HG02970 (cell line): ENCODE measurements around the gene SIRPB2.

Experiments used
- ATAC-seq: cut with Tn5 transposase; IDR thresholded peaks from one replicate; pipeline ENCODE4 v1.9.1; 2021; ENCODE audit warnings: mild to moderate bottlenecking, moderate library complexity, moderate number of reproducible peaks; ENCODE audit not compliant: unreplicated experiment, low FRiP score

The SIRPB2 gene

DNA sequence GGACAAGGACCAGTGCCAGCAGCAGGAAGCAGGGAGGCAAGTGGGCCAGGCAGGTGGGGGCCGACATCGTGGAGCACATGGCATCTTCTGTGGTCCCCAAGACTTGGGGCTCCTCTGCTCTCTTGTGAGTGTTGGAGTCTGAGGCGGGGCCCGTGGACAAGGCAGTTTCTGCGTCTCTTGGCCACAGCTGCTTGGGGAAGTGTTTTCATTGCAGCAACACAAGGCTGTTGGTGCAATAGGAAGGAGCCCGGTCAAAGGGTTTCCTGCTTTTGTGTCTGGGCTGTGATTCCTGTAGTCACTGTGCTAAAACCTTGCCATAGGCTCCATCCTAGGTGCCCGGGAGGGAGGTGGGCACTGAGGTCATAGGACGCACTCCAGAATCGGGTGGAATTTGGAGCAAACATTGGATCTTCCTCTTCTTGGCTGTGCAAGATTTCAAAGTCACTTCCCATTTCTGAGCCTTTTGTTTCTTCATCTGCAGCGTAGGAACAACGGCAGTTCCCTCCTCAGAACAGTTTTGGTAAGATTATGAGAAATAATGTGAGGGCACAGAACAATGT lies at the start of gene SIRPB2:
Gene SIRPB2, minus strand, starts transcription at position 140 of the 560 bp plus-strand sequence. Its CDS starts 61 bp downstream, at position 79.
- ATAC-seq = no peak

DNA sequence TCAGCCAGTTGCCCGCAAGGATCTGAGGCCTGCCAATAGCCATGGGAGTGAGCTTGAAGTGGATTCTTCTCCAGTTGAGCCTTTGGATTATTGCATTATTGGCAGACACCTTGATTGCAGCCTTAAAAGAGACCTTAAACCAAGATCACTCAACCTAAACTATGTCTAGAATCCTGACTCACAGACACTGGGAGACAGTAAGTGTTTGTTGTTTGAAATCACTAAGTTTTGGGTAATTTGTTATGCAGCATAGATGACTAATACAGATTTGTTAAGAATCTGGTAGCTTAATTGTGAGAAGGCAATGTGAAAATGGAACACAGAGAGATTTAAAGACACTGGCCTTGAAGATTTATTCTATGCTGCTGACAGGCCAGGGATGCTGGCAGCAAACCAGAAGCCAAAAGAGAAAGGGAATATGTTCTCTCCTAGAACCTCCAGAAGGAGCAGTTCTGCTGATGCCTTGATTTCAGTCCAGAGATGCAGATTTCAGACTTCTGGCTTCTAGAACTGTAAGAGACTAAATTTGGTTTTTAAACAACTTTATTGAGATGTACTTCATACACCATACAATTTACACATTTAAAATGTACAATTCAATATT lies 48.7 kb upstream of the SIRPB2 start:
- ATAC-seq = no peak

DNA sequence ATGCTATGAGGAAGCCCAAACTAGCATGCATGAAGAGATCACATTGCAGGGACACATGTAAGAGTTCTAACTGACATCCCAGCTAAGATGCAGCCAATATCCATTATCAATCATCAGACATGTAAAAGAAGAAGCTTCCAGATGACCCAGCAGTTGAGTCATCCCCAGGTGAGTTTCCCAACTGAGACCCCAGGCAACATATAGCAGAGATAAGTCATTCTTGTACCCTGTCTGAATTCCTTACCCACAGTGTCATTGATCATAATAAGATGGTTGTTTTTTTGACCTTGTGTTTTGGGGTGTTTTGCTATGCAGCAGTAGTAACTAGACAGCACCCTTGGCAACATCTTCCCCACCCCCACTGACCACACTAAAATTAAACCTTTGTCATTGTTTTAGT lies 47.4 kb upstream of the SIRPB2 start:
- ATAC-seq = no peak

DNA sequence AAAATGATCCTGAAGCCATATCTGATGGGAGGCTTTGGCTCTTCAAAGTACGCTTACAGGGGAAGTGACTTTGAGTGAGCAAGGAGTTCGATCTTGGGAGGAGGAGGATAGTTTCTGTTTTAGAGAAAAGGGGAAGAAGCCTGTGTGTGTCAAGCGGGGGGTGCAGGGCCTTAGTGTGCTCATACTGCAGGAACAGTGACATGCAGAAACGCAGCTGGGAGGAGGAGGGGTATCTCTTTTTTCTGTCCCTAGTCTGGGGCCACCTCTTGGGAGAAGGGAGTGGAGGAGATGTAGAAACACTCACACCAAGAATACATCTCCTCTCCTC lies 46.5 kb upstream of the SIRPB2 start:
- ATAC-seq = no peak

DNA sequence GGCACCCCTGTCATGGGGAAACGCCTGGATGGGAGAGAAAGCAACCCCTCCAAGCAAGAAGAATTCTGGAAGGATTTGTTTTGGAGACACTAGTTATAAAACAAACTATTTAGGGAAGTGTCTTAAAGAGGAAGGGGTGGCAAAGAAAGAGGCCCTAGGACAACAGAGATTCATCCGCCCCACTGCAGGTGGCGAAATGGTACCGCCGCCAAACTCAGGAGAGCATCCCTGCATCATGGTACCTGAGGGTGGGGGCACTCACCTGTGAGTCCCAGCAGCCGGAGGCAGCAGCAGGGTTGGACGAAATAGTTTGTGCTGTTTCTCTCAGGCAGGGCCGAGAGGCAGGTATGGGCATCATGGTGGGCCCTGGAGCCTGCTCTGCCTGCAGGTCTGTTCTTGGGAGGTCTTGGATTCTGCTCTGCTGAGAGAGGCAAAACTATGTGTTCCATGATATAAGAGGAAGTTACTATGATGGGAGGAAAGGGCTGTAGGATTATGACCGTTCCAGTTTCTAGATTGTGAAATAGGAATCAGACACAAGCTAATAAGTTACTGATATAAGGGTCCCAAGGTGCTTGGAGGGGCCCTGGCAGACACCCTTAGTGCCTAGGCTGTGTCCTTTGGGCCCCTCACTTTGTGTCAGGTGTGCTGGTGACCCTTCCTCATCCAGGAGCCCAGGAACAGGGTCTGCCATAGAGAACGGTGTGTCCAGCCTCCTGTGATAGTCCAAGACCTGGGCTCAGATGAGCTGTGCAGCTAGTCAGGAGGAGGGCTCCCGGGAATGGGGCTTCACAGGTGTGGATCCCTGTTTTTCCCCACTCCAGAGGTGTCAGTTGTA lies 45.9 kb upstream of the SIRPB2 start:
- ATAC-seq = no peak

DNA sequence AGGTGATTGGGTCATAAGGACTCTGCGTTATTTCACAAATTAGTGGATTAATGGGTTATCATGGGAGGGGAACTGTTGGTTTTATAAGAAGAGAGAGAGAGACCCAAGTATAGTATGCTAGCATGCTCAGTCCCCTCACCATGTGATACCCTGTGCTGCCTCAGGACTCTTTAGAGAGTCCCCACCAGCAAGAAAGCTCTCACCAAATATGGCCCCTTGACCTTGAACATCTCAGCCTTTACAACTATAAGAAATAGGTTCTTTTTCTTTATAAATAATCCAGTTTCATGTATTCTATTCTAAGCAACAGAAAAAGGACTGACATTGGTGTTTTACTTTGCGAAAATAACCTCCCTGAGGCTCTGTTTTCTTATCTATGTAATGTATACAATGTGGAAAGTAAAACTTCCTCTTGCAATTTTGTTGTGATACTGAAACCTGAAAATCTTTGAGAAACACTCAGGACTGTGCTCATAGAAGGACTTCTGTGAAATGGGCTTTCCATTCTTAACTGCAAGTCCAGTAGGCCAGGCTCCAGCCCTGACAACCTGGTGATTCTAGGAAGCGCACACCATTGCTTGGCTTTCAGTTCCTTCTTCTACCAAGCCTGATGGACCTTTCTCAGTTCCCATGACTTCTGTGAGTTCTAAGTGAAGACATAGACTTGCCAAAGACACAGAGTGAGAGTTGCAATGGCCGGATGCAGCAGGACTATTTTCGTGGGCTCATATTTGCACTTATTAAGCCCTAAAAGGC lies 44.4 kb upstream of the SIRPB2 start:
- ATAC-seq = peak; percentile 88

DNA sequence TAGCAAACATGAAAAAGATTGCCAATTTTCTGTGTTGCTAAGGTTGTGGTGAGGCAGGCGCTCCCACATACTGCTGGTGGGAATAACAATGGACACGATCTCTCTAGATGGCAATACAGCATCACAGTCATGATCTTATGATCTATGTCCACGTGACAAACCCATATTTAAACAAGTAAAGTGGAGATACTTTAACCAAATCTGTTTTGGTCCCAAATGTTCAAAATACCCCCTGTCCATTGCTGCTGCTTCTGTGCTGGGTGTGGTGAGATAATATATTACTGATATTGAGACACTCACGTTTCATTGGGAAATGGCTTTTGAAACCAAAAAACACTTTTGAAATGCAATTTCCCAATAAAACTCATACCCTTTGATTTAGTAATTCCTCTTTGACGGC lies 43.3 kb upstream of the SIRPB2 start:
- ATAC-seq = no peak

DNA sequence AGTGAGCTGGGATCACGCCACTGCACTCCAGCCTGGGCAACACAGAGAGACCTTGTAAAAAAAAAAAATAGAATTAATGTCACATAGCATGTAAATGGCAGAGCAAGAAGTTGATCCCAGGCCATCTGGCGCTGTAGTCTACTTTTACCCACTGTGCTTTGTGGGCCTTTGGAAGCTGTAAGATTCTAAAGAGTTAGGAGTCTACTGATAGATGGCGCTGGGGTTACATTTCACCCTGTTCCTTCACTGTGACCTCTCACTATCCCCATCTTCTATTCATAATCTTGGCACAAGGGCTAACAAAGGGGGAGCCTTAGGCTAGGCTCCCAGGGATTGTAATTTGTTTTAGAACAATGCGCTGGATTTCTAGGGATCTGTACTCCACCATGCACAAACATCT lies 41.8 kb upstream of the SIRPB2 start:
- ATAC-seq = no peak

DNA sequence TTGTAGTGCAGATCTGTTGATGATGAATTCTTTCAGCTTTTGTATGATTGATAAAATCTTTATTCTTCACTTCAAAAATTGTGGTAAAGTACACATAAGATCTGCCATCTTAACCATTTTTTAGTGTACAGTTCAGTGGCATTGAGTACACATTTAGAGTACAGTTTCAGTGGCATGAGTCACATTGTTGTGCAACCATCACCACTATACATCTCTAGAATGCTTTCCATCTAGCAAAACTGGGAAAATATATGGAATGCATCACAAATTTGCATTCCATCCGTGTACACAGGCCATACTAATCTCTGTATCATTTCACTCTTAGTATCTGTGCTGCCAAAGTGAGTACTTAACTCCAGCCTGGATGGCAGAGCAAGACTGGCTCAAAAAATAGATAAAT lies 37.6 kb upstream of the SIRPB2 start:
- no peak for ATAC-seq

DNA sequence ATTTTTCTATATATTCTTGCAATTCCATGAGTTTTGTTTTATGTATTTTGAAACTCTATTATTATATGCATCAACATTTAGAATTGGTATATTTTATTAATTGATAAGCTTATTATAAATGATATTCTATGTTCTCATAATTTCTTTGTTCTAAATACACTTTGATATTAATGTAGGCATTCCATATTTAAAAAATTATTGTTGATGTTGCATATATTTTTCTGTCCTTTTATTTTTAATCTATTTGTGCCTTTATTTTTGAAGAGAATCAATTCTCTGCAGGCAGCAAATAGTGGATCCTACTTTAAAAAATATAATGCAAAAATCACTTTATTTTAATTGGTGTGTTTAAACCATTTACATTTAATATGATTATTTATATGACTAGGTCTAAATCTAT lies 36.7 kb upstream of the SIRPB2 start:
- no peak for ATAC-seq

DNA sequence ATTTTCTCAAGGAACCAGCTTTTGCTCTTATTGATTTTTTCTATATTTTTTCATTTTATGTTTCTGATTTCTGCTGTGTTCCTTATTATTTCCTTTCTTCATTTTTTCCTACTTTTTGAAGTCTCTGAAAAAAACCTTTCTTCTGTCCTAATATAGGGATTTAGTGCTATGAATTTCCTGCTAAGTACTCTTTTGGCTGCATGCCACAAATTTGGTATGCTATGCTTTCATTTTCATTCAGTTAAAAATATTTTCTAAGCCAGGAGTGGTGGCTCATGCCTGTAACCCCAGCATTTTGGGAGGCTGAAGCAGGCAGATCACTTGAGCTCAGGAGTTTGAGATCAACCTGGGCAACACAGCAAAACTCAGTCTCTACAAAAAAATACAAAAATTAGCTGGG lies 35.7 kb upstream of the SIRPB2 start:
- no peak for ATAC-seq

DNA sequence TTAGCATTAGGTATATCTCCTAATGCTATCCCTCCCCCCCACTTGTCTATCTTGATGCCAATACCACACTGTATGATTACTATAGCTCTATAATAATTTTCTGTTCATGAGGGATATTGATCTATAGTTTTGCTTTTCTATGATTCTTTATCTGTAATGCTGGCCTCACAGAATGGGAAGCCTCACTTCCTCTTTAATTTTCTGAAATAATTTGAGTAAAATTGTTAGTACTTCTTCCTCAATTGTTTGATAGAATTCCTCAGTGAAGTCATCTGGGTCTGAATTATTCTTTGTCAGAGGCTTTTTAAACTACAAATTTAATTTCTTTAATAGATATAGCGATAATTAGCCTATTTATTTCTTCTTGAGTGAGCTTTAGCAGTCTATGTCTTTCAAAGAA lies 35.1 kb upstream of the SIRPB2 start:
- ATAC-seq = no peak

DNA sequence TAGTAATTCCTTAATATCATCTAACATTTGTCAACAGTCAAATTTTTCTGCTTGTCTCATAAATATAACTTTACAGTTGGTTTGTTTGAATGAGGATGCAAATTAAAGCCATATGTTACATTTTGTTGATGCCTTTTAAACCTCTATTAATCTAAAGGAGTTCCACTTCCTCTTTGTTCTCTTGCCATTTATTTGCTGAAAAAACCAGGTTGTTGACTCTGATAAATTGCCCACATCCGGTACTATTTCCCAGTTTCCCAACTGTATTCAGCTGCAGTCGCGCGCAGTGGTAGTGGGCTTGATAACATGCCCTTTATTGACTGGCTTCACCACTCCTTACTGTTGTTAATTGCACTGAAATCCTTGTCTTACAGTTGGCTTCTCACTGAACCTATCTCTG lies 32.8 kb upstream of the SIRPB2 start:
- ATAC-seq = no peak

DNA sequence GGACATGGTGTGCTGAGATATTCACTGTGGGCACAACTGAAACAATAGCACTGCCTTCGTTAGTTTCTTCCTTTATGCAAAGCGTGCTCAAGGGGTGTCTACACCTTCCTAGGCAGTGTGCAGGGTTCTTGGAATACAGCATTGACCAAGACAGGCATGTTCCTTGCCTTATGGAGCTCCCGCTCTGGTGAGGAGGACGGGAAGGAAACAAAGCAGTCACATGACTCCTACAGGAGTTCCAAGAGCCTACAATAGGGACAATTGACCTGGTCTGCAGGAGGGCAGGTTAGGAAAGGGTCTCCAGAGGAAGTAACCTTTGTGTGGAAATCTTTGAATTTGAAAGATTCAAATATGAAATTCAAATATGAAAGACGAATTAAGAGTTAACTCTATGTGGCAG lies 25.8 kb upstream of the SIRPB2 start:
- ATAC-seq = no peak

DNA sequence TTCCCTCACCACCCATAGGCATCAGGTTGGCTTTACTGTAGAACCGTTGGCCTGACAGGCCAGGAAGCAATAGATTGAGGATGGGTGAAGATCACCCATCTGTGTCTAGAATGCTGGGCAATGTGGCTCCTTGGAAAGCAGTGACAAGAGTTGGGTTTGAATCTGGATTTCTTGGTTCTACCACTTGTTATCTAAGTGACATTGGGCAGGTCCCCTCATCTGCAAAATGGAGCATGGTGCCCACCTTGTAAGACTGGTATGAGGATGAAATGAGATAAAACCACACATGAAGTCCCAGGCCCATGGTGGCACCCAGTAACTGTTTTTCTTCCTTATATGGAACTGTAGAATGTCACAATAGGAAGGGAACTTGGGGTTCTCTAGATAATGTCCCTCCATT lies 22.6 kb upstream of the SIRPB2 start:
- ATAC-seq = no peak

DNA sequence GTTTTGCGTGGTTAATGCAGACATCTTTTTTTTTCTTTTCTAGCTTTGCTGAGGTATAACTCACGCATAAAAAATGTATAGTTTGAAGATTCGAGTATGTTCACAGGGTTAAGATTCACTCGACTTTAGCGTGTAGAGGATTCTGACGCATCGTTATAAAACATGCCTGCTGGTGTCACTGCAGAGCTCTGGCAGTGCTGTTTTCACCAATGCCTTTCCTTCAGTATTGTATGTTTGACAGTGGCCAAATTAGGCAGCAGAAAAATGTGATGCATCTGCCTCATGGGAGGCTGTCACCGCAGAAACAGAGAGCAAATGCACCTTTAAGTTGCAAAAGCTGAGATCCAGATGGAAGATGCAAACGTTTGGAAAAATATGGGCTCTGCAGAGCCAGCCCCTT lies 18.0 kb upstream of the SIRPB2 start:
- ATAC-seq = no peak

DNA sequence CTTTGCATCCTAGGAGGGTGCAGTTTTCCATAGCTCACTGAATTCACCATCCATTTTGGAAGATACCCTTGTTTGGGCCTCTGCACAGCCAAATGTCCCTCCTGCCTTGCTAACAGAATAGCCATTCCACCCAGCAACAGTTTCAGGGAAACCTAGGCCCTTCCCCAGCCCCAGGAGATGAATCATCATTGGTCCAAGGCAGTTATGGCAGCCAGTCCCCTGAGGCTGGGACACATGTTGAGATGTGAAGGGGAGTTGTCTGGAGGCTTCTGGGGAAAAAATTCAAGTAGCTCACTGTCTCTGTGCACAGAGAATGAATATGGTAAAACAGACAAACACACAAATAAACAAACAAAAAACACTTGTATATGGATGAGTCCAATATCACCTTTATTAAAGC lies 17.4 kb upstream of the SIRPB2 start:
- no peak for ATAC-seq

DNA sequence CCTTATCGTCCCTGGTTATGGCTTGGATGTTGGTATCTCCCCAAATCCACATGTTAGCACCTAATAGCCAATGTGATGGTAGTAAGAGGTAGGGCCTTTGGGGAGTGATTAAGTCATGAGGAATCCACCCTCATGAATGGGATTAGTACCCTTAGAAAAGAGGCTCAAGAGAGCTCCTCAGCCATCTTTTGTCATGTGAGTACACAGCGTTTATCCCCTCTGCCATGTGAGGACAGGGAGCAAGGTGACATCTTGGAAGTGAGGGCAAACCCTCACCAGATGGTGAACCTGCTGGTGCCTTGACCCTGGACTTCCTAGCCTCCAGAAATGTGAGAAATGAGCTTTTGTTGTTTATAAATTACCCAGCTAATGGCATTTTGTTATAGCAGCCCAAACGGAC lies 16.1 kb upstream of the SIRPB2 start:
- no peak for ATAC-seq

DNA sequence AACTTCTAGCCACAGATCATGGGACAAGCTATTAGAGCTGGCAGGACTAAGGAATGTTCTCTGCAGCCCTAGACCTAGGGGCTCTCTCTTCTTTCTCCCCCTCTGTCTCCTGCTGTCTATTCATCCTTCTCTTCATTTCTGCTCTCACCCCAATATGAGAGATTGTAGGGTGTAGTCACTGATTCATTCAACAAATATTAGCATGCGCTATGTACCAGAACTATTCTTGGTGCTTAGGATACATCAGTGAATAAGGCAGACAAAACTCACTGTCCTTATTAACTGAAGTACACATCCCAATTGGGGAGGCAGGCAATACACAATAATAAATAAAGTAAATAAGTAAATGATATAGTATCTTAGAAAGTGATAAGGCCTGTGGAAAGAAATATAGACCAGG lies 14.7 kb upstream of the SIRPB2 start:
- no peak for ATAC-seq

DNA sequence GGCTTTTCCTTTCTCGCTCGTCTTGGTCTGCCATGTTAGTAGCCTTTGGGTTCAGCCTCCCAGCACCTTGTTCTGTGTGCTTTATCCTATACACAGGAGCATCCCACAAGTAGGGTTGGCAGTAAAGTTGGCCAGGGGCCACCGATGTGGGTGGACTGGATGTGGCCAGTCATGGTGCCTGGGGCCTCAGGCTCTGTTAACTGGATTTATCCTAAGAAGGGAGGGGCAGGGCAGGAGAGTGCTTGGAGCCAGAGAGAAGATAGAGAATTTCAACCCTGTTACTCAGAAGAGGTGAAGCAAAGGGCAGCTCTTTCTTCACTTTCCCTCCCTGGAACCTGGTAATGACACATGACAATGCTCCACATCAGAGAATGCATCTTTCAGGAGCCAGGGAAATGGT lies 14.1 kb upstream of the SIRPB2 start:
- no peak for ATAC-seq

DNA sequence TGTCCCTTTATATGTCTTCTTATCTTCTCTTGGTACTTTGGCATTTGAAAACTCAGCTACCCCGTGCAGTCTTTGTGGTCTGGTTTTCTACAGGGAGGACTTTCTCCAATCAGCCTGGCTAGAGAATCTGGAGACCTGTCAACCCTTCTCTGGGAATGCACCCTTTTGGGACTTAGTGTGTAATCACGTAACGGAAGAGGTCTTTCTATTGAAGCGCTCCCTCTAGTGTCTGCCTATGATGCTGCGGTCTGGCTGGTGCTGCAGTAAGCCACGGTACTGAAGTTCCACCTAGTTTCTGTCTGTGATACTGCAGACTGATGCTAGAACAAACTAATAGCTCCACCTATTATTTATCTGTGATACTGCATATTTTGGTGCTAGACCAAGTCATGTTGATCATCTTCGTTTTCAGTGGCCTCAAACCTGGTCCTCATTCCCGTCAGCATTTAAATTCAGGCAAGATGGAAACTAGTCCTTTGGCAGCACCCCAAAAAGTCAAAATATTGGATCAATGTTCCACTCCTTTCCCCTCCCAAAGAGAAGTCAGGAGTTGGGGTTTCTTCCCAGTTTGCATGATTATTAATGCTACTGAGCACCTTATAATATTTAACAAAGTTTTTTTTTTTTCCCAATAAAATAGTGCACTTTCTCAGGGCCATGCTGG lies 12.5 kb upstream of the SIRPB2 start:
- ATAC-seq = peak; percentile 78
